ENCODE data around the gene HMOX1. TPM values are rescaled to one million over a fixed set of nuclear protein-coding genes. Genes with fewer than 3 reads are reported as not detected.

HMOX1 gene
- total and polyA plus RNA-seq, 2 of the 13 experiments (the other 11 are each of a cell fraction or from before 2014, with no cell fraction given), result 53.6 to 67.4 TPM

DNA sequence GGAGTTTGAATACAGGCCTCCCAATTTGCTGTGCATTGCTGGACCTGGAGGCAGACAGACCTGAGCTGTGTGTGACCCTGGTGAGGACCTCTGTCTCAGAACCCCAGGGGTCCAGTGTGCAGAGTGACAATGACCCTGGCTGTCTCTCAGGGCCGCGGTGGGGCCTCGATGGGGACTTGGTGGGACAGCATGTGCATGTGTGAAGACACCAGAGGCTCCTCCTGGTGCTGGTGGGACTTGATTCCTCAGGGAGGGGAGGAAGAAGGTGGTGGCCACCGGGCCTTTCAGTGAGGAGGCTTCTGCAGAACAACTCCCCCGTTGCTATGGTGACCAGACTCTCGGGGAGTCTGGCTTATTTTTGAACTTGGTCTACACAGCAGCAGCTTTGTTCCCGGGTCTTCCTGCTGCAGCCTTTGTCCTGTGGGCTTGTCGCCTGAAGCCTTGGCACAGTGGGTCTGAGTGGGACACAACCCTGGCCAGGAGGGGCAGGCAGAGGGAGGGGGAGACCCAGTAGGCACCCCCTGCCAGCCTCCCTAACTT is 54.4 kb downstream of the HMOX1 start:
- ATAC-seq, result no peak
- Histone ChIP-seq H2AFZ (ENCODE audit: low read length) (no peak overlapping the region), H3K36me3 (replicated peaks in 1 of 2; ENCODE audit: control insufficient read depth in 1 of 2, insufficient read depth in 2 of 2, low read length in 2 of 2) (peaks cover 2 to 32% of the 10 kb centered on the region in 2 experiments; a peak in 4 of 5 replicates), H4K20me1 (ENCODE audit: insufficient read depth, low read length) (no peaks in the 10 kb centered on the region), H3K79me2 (ENCODE audit: insufficient read depth, low read length) (no peaks in the 10 kb centered on the region), H3K27me3 (ENCODE audit: control insufficient read depth in 1 of 2, insufficient read depth in 2 of 2, low read length in 2 of 2) (no peaks in the 10 kb centered on the region), H3K4me2 (ENCODE audit: low read depth, low read length) (no peak overlapping the region), H3K9ac (ENCODE audit: insufficient read depth, low read depth, low read length) (no peak overlapping the region), H3K4me3 (replicated peaks in 1 of 3; ENCODE audit: insufficient read depth in 1 of 3, low read depth in 2 of 3, low read length in 3 of 3) (no peak overlapping the region), H3K27ac (ENCODE audit: extremely low read length, insufficient read depth, low read length) (no peak overlapping the region), H3K9me3 (ENCODE audit: low read length) (no peaks in the 10 kb centered on the region), H3K4me1 (ENCODE audit: insufficient read depth, low read length) (no peaks in the 10 kb centered on the region)
- DNase-seq (ENCODE audit: low spot score), result no peak
- ChIA-PET CTCF (ENCODE audit: low intra/inter-chr PET ratio, low total read pairs) (no interaction called here), POLR2A (no interaction called here)
- no TSS peak for BruUV-seq (replicated peaks)
- in situ Hi-C loops (cut with HindIII; ENCODE audit: extremely low pct_ligation_motif_present, low pct_unique_long_range_greater_than_20kb), result loop anchor here (25.0 kb wide), 1 partner anchor 302 kb away; no protein-coding TSS in a partner anchor
- FAIRE-seq, result no peak
- intact Hi-C loops (cut with micrococcal nuclease; ENCODE audit: unreplicated experiment), result no loop called here
- no peak for TF ChIP-seq MTA1 (CRISPR knock-in tag; IDR thresholded peaks at IDR 0.05; ENCODE audit: borderline replicate concordance)
- TF ChIP-seq POLR2A (IDR thresholded peaks at IDR 0.05; ENCODE audit: insufficient read depth in 1 of 2, low read depth in 2 of 2, low read length in 2 of 2), result peak in 1 of 2 experiments; percentile 19; a peak in 1 of 4 replicates
- WGBS (ENCODE audit: low lambda C conversion rate), result 67% methylated on average over 5 of the region's 8 CpGs

DNA sequence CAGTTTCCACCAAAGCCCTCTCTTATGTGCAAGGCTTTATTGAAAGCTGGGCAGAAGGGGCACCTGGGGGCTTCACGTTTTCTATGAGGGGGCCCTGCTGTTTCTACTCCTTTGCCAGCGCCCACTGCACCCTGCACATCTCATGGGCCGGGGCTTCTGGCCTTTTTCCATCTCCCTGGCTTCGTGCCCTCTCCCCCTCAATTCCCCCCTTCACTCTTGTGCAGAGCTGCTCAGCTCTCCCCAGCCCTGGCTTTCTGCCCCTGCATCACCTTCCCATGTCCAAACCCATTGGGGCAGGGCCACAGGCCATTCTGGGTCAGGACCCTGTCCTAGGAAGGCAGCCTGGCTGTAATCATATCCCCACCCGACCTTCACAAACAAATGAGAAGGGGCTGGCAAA is 55.5 kb downstream of the HMOX1 start:
- in situ Hi-C loops (cut with HindIII; ENCODE audit: extremely low pct_ligation_motif_present, low pct_unique_long_range_greater_than_20kb) (loop anchor here (25.0 kb wide), 1 partner anchor 301 kb away; no protein-coding TSS in a partner anchor), intact Hi-C loops (cut with micrococcal nuclease; ENCODE audit: unreplicated experiment) (no loop called here)
- ATAC-seq (no peak), DNase-seq (ENCODE audit: low spot score) (no peak), FAIRE-seq (no peak)
- H3K4me3 ChIP-seq (replicated peaks in 1 of 3; ENCODE audit: insufficient read depth in 1 of 3, low read depth in 2 of 3, low read length in 3 of 3), result no peak overlapping the region
- no peaks in the 10 kb centered on the region for H3K9me3 ChIP-seq (ENCODE audit: low read length)
- H2AFZ ChIP-seq (ENCODE audit: low read length), result no peak overlapping the region
- no peak overlapping the region for H3K27ac ChIP-seq (ENCODE audit: extremely low read length, insufficient read depth, low read length)
- H4K20me1 ChIP-seq (ENCODE audit: insufficient read depth, low read length), result no peaks in the 10 kb centered on the region
- no peaks in the 10 kb centered on the region for H3K27me3 ChIP-seq (ENCODE audit: control insufficient read depth in 1 of 2, insufficient read depth in 2 of 2, low read length in 2 of 2)
- H3K4me1 ChIP-seq (ENCODE audit: insufficient read depth, low read length), result no peaks in the 10 kb centered on the region
- peaks cover 2 to 29% of the 10 kb centered on the region in 2 experiments; a peak in 4 of 5 replicates for H3K36me3 ChIP-seq (replicated peaks in 1 of 2; ENCODE audit: control insufficient read depth in 1 of 2, insufficient read depth in 2 of 2, low read length in 2 of 2)
- 76% methylated on average over 5 of the region's 5 CpGs for WGBS (ENCODE audit: low lambda C conversion rate)
- POLR2A ChIA-PET, result no interaction called here
- TF ChIP-seq, protein P1, sequence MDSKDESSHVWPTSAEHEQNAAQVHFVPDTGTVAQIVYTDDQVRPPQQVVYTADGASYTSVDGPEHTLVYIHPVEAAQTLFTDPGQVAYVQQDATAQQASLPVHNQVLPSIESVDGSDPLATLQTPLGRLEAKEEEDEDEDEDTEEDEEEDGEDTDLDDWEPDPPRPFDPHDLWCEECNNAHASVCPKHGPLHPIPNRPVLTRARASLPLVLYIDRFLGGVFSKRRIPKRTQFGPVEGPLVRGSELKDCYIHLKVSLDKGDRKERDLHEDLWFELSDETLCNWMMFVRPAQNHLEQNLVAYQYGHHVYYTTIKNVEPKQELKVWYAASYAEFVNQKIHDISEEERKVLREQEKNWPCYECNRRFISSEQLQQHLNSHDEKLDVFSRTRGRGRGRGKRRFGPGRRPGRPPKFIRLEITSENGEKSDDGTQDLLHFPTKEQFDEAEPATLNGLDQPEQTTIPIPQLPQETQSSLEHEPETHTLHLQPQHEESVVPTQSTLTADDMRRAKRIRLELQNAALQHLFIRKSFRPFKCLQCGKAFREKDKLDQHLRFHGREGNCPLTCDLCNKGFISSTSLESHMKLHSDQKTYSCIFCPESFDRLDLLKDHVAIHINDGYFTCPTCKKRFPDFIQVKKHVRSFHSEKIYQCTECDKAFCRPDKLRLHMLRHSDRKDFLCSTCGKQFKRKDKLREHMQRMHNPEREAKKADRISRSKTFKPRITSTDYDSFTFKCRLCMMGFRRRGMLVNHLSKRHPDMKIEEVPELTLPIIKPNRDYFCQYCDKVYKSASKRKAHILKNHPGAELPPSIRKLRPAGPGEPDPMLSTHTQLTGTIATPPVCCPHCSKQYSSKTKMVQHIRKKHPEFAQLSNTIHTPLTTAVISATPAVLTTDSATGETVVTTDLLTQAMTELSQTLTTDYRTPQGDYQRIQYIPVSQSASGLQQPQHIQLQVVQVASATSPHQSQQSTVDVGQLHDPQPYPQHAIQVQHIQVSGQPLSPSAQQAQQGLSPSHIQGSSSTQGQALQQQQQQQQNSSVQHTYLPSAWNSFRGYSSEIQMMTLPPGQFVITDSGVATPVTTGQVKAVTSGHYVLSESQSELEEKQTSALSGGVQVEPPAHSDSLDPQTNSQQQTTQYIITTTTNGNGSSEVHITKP (CRISPR knock-in tag; IDR thresholded peaks at IDR 0.05; ENCODE audit: low read depth), result no peak
- no peak for TF ChIP-seq ZNF720 (CRISPR knock-in tag; IDR thresholded peaks at IDR 0.05)
- TF ChIP-seq, protein P2, sequence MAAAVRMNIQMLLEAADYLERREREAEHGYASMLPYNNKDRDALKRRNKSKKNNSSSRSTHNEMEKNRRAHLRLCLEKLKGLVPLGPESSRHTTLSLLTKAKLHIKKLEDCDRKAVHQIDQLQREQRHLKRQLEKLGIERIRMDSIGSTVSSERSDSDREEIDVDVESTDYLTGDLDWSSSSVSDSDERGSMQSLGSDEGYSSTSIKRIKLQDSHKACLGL (CRISPR knock-in tag; IDR thresholded peaks at IDR 0.05), result no peak
- no peak for TF ChIP-seq SPEN (CRISPR knock-in tag; IDR thresholded peaks at IDR 0.05; ENCODE audit: low read depth)
- no peak for TF ChIP-seq IKZF1 (IDR thresholded peaks at IDR 0.05)
- CTCF ChIA-PET (ENCODE audit: low intra/inter-chr PET ratio, low total read pairs), result no interaction called here
- no peak overlapping the region for H3K9ac ChIP-seq (ENCODE audit: insufficient read depth, low read depth, low read length)
- H3K79me2 ChIP-seq (ENCODE audit: insufficient read depth, low read length), result no peaks in the 10 kb centered on the region
- no peak overlapping the region for H3K4me2 ChIP-seq (ENCODE audit: low read depth, low read length)
- BruUV-seq (replicated peaks), result no TSS peak
